HG03139 (cell line): Measurements from ENCODE around the gene DTNA.

ENCODE experiments used
- ATAC-seq: cut with Tn5 transposase; IDR thresholded peaks from one replicate; pipeline ENCODE4 v1.9.1; 2021; ENCODE audit not compliant: unreplicated experiment

Gene DTNA

DNA sequence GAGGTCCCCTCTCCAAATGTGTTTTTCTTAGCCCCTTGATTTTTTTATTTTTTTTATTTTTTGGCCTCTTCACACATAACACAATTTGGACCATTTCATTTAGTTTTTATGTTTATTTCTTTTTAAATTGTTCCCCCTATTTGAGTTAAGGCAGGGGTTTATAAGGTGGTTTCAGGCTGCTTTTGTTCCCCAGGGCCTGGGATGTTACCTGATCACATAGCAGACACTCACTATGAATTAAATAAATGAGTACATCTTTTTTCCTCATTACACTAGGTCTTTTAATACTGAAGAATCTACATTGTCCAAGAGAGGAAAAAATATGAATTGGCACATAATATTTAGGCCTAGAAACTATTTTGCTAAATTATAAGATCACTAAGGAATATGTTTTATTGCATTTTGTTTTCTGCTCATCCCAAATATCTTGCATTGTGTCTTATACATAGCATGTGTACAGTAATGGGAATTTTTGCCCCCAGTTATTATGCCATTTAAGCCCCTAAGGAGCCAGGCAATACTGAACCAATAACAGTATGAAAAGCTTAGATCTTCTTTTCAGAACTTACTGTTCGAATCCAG is 218.7 kb downstream of the DTNA start:
- no peak for ATAC-seq

DNA sequence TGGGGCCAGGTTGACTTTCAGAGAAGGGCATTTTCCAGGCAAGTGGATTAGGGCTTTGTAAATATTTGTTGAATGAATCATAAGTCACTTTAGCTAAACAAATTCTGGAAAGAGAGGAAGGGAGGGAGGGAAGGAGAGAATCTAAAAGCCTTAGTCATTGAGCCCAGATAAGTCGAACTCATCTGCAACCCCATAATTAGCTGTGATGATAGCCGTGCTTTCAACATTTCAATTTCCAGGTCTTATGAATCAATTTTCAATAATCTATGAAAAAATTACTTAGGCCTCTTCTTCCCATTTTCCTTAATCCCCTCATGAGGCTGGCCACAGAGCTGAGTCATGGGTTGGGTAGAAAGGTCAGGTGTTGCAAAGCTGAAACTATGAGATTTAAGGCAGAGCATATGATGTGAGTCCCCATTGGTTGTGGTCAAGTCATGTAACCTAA is 219.3 kb downstream of the DTNA start:
- ATAC-seq, result no peak

DNA sequence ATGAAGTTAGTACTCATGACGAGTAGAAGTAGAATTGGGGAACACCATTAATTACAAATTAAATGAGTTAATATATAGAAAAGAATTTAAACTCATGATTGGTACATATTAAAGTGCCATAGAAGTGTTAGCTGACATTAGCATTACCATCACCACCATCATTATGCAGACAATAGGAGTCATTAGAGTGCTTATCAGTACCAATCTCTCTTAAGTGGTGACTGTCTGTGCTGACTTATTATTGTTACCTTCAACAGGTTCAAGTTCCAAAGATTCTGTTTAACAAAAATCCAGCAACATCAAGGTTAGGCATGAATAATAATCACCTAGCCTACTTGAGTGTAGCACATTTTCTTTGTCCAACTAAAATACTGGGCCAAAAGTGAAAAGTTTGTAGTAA is 222.3 kb downstream of the DTNA start:
- ATAC-seq, result no peak

DNA sequence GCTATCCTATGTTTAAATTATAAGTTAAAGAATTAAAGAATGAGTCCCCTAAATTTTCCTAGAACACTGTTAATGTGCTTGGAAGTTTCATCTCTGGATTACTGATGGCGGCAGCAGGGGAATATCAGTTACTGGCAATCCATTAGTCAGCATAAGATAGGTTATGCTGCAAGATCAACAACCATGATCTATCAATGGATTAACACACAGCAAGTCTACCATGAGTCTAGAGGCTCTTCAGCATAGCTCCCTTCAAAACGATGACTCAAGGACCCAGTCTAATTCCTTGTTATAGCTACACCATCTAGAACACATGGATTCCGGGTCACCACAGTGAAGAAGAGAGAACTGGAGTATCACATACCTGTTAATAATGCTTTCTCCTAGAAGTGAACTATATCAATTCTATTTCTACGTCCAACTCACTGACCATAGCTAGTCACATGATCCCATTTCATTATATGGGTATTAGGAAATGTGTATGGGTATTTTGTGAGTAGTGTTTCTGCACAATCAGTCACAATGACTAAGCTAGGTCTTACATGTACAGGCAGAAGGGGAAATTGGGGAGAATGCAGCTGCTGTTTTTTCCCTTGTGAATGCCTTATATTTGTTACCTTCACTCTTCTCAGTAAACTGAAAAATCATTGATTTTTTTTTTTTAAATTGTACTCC is 222.8 kb downstream of the DTNA start:
- ATAC-seq, result no peak

DNA sequence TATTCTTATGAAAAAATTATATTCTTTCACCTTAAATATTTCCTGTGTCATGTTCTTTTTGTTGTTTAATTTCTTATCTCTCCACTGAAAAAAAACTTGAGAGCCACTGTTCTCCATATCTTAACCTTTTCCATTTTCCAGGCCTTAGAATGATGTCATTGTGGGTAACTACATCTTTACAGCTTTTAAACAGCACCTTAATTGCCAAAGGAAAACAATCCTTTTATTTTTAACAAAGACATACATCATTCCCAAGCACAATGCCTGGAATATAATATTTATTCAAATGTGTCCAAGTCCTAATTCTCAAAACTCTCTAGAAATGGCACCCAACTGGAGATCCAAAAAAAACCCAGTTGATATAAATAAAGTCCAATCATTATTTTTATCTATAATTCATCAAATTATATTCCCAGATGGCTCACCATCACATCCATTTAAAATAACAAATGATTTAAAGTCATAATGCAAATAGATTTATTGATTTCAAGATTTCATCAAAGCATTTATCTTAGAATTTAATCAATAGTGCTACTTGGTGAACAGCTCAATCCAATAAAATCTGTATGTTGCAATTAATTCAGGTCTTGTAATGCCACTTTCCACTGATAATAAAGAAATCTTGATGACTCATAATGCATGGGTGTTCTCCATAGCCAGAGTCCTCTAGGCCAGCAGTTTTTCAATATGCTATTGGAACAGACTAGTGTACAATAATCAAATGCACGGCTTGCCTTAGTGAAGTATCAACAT is 224.0 kb downstream of the DTNA start:
- ATAC-seq, result no peak

DNA sequence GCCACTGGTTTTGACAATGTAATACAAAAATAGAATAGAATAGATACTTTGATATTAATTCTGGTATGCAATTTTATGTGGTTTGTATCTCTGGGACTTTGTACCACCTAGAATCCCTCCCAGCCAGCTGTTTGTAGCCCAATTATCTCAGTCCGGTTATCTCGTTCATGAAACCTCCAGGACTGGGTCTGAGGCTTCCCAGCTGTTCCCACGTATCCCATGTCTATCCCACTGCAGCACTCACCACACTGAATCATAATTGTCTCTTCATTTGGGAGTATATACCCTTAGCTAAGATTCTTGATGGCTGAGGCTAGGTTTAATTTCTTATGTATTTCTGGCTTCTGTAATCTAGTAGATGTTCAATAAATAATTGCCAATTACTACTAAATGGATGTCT is 226.7 kb downstream of the DTNA start:
- ATAC-seq, result no peak

DNA sequence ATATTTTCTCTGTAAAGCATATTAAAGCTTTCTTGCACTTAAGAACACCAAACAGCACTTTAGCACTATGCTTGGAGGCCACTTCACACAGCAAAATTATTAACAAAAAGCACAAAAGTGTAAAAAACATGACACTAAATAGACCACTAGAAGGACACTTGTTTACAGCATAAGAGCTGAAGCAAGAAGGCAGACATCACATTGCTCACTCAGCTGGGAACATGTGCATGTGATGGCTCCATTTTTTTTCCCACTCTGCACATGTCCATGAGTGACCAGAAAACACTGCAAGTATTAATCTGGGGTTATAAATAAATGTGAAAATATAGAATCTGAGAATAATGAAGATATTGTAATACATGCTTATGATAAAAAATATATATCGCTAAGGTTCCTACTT is 228.0 kb downstream of the DTNA start:
- no peak for ATAC-seq
